Measurements from ENCODE around the gene NCEH1. TPM values are rescaled to one million over a fixed set of nuclear protein-coding genes. Genes with fewer than 3 reads are reported as not detected.

The NCEH1 gene
- total and polyA plus RNA-seq, 4 donors = 1.1 to 32.3 (median 2.5) TPM

DNA sequence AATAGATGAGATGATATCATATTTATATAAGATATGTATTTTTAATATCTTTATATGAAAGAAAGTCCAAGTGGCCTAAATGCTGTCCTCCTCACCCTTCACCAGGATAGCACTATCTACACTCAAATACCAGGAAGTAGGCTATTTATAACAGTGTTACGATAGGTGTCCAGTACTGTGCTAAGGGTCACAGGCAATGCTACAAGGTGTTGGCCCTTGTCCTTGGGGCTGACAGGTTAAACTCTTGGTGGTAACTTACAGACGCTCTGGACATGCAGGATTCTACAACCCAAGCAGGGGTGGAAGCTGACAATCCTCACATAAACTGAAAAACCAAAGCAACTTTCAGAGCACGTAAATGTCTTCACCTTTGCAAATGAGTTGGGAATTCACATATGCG lies 22.3 kb downstream of the NCEH1 start (continued):
- TF ChIP-seq RXRA (IDR thresholded peaks at IDR 0.05) (peak; percentile 13 to 25), HNF4A (conservative IDR thresholded peaks at IDR 0.05) (peak; percentile 21 to 33), SP1 (IDR thresholded peaks at IDR 0.05) (no peak), YY1 (IDR thresholded peaks at IDR 0.05) (no peak), FOXA1 (IDR thresholded peaks at IDR 0.05) (no peak), NR2F2 (IDR thresholded peaks at IDR 0.05) (no peak), GABPA (IDR thresholded peaks at IDR 0.05 in 1 of 2, conservative IDR thresholded peaks at IDR 0.05 in 1 of 2) (no peak), TAF1 (conservative IDR thresholded peaks at IDR 0.05) (no peak)

DNA sequence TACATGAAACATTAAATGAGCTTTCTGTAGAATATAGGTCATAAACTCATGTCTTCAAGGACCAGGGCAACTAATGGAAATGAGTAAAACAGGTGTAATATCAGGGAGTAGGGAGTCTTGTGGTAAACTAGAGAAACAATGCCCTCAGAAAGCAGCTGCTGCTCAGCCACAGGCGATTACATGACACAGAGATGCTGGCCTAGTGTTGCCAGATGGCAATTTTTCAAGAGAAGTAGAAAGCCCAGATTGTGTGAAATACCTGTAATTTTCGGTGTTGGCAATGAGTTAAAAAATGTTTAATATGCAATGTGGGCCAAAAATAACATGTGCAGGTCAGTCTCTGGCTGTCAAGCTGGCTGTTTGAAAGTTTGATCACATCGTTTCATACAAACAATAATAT lies 23.4 kb downstream of the NCEH1 start:
- no peaks in the 10 kb centered on the region for H3K27me3 ChIP-seq (ENCODE audit: control insufficient read depth in 4 of 4, insufficient read depth in 4 of 4, low read length in 3 of 4)
- H3K9me3 ChIP-seq (ENCODE audit: control insufficient read depth in 4 of 4, low read length in 3 of 4) = no peaks in the 10 kb centered on the region
- H3K27ac ChIP-seq (ENCODE audit: low read depth in 1 of 2, low read length in 2 of 2) = no peak overlapping the region
- peaks cover 0 to 2% (median 0%) of the 10 kb centered on the region in 4 donors for H3K4me1 ChIP-seq (ENCODE audit: control insufficient read depth in 4 of 4, insufficient read depth in 4 of 4, low read length in 3 of 4)
- TF ChIP-seq, protein P1, sequence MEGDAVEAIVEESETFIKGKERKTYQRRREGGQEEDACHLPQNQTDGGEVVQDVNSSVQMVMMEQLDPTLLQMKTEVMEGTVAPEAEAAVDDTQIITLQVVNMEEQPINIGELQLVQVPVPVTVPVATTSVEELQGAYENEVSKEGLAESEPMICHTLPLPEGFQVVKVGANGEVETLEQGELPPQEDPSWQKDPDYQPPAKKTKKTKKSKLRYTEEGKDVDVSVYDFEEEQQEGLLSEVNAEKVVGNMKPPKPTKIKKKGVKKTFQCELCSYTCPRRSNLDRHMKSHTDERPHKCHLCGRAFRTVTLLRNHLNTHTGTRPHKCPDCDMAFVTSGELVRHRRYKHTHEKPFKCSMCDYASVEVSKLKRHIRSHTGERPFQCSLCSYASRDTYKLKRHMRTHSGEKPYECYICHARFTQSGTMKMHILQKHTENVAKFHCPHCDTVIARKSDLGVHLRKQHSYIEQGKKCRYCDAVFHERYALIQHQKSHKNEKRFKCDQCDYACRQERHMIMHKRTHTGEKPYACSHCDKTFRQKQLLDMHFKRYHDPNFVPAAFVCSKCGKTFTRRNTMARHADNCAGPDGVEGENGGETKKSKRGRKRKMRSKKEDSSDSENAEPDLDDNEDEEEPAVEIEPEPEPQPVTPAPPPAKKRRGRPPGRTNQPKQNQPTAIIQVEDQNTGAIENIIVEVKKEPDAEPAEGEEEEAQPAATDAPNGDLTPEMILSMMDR (IDR thresholded peaks at IDR 0.05; ENCODE audit: low read depth, low read length, missing input control) = no peak
- TF ChIP-seq GABPA (IDR thresholded peaks at IDR 0.05 in 1 of 2, conservative IDR thresholded peaks at IDR 0.05 in 1 of 2) = no peak
- TF ChIP-seq FOXA1 (IDR thresholded peaks at IDR 0.05) = no peak
- TF ChIP-seq, protein P2, sequence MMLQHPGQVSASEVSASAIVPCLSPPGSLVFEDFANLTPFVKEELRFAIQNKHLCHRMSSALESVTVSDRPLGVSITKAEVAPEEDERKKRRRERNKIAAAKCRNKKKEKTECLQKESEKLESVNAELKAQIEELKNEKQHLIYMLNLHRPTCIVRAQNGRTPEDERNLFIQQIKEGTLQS (IDR thresholded peaks at IDR 0.05) = no peak
- no peak for TF ChIP-seq JUND (IDR thresholded peaks at IDR 0.05)
- no peak for TF ChIP-seq YY1 (IDR thresholded peaks at IDR 0.05)
- TF ChIP-seq NR2F2 (IDR thresholded peaks at IDR 0.05) = no peak
- TF ChIP-seq RAD21 (IDR thresholded peaks at IDR 0.05) = no peak
- no peak for TF ChIP-seq EGR1 (IDR thresholded peaks at IDR 0.05; ENCODE audit: low read depth in 2 of 2)
- no peak for TF ChIP-seq FOXA2 (IDR thresholded peaks at IDR 0.05)
- TF ChIP-seq, protein P3, sequence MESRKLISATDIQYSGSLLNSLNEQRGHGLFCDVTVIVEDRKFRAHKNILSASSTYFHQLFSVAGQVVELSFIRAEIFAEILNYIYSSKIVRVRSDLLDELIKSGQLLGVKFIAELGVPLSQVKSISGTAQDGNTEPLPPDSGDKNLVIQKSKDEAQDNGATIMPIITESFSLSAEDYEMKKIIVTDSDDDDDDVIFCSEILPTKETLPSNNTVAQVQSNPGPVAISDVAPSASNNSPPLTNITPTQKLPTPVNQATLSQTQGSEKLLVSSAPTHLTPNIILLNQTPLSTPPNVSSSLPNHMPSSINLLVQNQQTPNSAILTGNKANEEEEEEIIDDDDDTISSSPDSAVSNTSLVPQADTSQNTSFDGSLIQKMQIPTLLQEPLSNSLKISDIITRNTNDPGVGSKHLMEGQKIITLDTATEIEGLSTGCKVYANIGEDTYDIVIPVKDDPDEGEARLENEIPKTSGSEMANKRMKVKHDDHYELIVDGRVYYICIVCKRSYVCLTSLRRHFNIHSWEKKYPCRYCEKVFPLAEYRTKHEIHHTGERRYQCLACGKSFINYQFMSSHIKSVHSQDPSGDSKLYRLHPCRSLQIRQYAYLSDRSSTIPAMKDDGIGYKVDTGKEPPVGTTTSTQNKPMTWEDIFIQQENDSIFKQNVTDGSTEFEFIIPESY (IDR thresholded peaks at IDR 0.05) = no peak
- TF ChIP-seq, protein P4, sequence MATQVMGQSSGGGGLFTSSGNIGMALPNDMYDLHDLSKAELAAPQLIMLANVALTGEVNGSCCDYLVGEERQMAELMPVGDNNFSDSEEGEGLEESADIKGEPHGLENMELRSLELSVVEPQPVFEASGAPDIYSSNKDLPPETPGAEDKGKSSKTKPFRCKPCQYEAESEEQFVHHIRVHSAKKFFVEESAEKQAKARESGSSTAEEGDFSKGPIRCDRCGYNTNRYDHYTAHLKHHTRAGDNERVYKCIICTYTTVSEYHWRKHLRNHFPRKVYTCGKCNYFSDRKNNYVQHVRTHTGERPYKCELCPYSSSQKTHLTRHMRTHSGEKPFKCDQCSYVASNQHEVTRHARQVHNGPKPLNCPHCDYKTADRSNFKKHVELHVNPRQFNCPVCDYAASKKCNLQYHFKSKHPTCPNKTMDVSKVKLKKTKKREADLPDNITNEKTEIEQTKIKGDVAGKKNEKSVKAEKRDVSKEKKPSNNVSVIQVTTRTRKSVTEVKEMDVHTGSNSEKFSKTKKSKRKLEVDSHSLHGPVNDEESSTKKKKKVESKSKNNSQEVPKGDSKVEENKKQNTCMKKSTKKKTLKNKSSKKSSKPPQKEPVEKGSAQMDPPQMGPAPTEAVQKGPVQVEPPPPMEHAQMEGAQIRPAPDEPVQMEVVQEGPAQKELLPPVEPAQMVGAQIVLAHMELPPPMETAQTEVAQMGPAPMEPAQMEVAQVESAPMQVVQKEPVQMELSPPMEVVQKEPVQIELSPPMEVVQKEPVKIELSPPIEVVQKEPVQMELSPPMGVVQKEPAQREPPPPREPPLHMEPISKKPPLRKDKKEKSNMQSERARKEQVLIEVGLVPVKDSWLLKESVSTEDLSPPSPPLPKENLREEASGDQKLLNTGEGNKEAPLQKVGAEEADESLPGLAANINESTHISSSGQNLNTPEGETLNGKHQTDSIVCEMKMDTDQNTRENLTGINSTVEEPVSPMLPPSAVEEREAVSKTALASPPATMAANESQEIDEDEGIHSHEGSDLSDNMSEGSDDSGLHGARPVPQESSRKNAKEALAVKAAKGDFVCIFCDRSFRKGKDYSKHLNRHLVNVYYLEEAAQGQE (IDR thresholded peaks at IDR 0.05) = no peak
- TF ChIP-seq TAF1 (conservative IDR thresholded peaks at IDR 0.05) = no peak
- TF ChIP-seq, protein P5, sequence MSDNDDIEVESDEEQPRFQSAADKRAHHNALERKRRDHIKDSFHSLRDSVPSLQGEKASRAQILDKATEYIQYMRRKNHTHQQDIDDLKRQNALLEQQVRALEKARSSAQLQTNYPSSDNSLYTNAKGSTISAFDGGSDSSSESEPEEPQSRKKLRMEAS (IDR thresholded peaks at IDR 0.05) = no peak
- no peak for TF ChIP-seq HNF4G (IDR thresholded peaks at IDR 0.05)
- TF ChIP-seq HNF4A (conservative IDR thresholded peaks at IDR 0.05) = no peak
- TF ChIP-seq SP1 (IDR thresholded peaks at IDR 0.05) = no peak
- no peaks in the 10 kb centered on the region for H3K36me3 ChIP-seq (ENCODE audit: control insufficient read depth in 4 of 4, insufficient read depth in 3 of 4, low read depth in 1 of 4, low read length in 3 of 4)
- H3K4me3 ChIP-seq (ENCODE audit: low read depth in 1 of 3, low read length in 3 of 3) = no peak overlapping the region
- no peak for DNase-seq (ENCODE audit: low spot score)
- WGBS = 79% methylated on average over 3 of the region's 3 CpGs
- no peak overlapping the region for H3K9ac ChIP-seq (ENCODE audit: low read depth in 1 of 2, low read length in 2 of 2)

All from liver (tissue), 9 donors.